Neuronal stem cell (in vitro differentiated cells): ENCODE data around the gene STK32B.

ENCODE experiments used
- DNase-seq: peaks from one replicate; pipeline ENCODE4 v3.0.0-alpha.2; 2013; ENCODE audit warnings: low spot score
- H2AFZ ChIP-seq: one replicate; pipeline ENCODE4 v1.6.1; 2013; ENCODE audit warnings: mild to moderate bottlenecking, low read length, inconsistent platforms
- H2AK5ac ChIP-seq: 2 replicates; pipeline ENCODE4 v1.6.1; 2013; ENCODE audit warnings: low read depth, mild to moderate bottlenecking, inconsistent platforms, low read length, moderate library complexity, mixed read lengths
- H2BK120ac ChIP-seq: 2 replicates; pipeline ENCODE4 v1.6.1; 2013; ENCODE audit warnings: low read depth, mild to moderate bottlenecking, inconsistent platforms, low read length, moderate library complexity, mixed read lengths
- H2BK12ac ChIP-seq: one replicate; pipeline ENCODE4 v1.6.1; 2013; ENCODE audit warnings: low read length, inconsistent platforms
- H2BK15ac ChIP-seq: 2 replicates; pipeline ENCODE4 v1.6.1; 2013; ENCODE audit warnings: mild to moderate bottlenecking, low read length, inconsistent platforms, mixed read lengths
- H2BK5ac ChIP-seq: one replicate; pipeline ENCODE4 v1.6.1; 2013; ENCODE audit warnings: inconsistent platforms, mild to moderate bottlenecking, low read length, moderate library complexity
- H3K14ac ChIP-seq: one replicate; pipeline ENCODE4 v1.6.1; 2013; ENCODE audit warnings: low read length, inconsistent platforms
- H3K18ac ChIP-seq: 2 replicates; pipeline ENCODE4 v1.6.1; 2013; ENCODE audit warnings: low read length, inconsistent platforms
- H3K23ac ChIP-seq: 2 replicates; pipeline ENCODE4 v1.6.1; 2013; ENCODE audit warnings: low read depth, mild to moderate bottlenecking, mixed read lengths, low read length, inconsistent platforms; ENCODE audit not compliant: poor library complexity
- H3K27ac ChIP-seq: replicated peaks from 3 replicates; pipeline ENCODE4 v1.5.1; 2013; ENCODE audit warnings: low read length, inconsistent platforms
- H3K27me3 ChIP-seq, 3 experiments: 2 replicates each; pipeline ENCODE4 v1.6.1; 2013; ENCODE audit warnings: low read length in 3 of 3, mild to moderate bottlenecking in 2 of 3, inconsistent platforms in 1 of 3, low read depth in 1 of 3, mixed read lengths in 1 of 3, moderate library complexity in 1 of 3; ENCODE audit not compliant: control insufficient read depth in 3 of 3, insufficient read depth in 3 of 3
- H3K36me3 ChIP-seq, 2 donors: replicated peaks in 1 of 2; 2 replicates each; pipeline ENCODE4 v1.6.1; 2013; ENCODE audit warnings: low read length in 2 of 2; ENCODE audit not compliant: control insufficient read depth in 2 of 2, insufficient read depth in 2 of 2
- H3K4ac ChIP-seq: 2 replicates; pipeline ENCODE4 v1.6.1; 2013; ENCODE audit warnings: inconsistent platforms, mild to moderate bottlenecking, low read length, moderate library complexity
- H3K4me1 ChIP-seq, 2 donors: 1 replicate in 1 of 2; 2 replicates in 1 of 2; pipeline ENCODE4 v1.6.1; 2013; ENCODE audit warnings: low read length in 2 of 2, low read depth in 1 of 2; ENCODE audit not compliant: control insufficient read depth in 2 of 2, insufficient read depth in 1 of 2
- H3K4me2 ChIP-seq: one replicate; pipeline ENCODE4 v1.6.1; 2013; ENCODE audit warnings: mild to moderate bottlenecking, low read length, inconsistent platforms; ENCODE audit not compliant: insufficient read depth, poor library complexity, severe bottlenecking
- H3K4me3 ChIP-seq, 2 donors: 2 replicates each; pipeline ENCODE4 v1.5.1; 2013; ENCODE audit warnings: low read length in 2 of 2, mild to moderate bottlenecking in 2 of 2, inconsistent platforms in 1 of 2, moderate library complexity in 1 of 2
- H3K79me1 ChIP-seq: one replicate; pipeline ENCODE4 v1.6.1; 2013; ENCODE audit warnings: low read depth, mild to moderate bottlenecking, inconsistent platforms, low read length, moderate library complexity
- H3K9ac ChIP-seq: one replicate; pipeline ENCODE4 v1.6.1; 2013; ENCODE audit warnings: mild to moderate bottlenecking, low read depth, low read length, inconsistent platforms; ENCODE audit not compliant: poor library complexity
- H3K9me3 ChIP-seq, 2 donors: replicated peaks in 1 of 2; 2 replicates each; pipeline versions ENCODE3 to v1.6.1; 2013; ENCODE audit warnings: low read length in 2 of 2, mild to moderate bottlenecking in 2 of 2, inconsistent platforms in 1 of 2, low read depth in 1 of 2, mixed read lengths in 1 of 2, moderate library complexity in 1 of 2; ENCODE audit not compliant: control insufficient read depth in 2 of 2, insufficient read depth in 1 of 2
- H4K8ac ChIP-seq: one replicate; pipeline ENCODE4 v1.6.1; 2013; ENCODE audit warnings: low read depth, mild to moderate bottlenecking, inconsistent platforms, low read length, moderate library complexity
- H4K91ac ChIP-seq: one replicate; pipeline ENCODE4 v1.6.1; 2013; ENCODE audit warnings: low read length, low read depth, mild to moderate bottlenecking, inconsistent platforms; ENCODE audit not compliant: poor library complexity
- WGBS, 2 donors: extraction: QIAGEN DNeasy Blood & Tissue Kit; methylation state at CpG; one replicate each; pipeline ENCODE4 v1.1.7; 2013; ENCODE audit warnings: missing lambda C conversion rate in 2 of 2, mixed read lengths in 1 of 2; ENCODE audit not compliant: insufficient read length in 2 of 2, insufficient replicate concordance in 1 of 2; ENCODE audit errors: extremely low coverage in 2 of 2; 5-methylcytosine and 5-hydroxymethylcytosine counted together

The STK32B gene

DNA sequence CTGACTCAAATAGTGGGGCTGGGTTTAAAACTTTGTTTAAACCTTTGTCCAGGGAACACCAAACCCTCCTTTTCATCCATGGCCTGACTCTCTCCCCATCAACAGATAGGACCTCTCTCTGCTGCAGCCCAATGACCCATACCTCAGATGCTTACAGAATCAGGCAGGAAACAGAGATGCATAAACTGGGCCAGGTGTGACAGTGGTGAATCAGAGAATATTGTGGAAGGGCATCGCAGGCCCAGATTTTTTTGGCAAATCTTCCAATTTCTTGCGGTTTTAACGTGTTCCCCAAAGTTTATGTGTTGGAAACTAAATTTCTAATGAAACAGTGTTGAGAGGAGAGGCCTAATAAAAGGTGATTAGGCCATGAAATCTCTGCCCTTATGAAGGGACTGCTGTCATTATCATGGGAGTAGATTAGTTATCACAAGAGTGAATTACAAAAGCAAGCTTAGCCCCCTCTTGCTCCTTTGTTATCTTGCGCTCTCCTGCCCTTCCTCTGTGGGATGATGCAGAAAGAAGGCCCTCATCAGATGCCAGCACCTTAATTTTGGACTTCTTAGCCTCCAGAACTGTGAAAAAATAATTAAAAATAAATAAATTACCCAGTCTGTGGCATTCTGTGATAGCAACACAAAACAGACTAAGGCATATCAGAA lies 82.8 kb downstream of the STK32B start:
- no CpG with 5 or more reads among the region's 4 CpGs for WGBS, 2 donors
- Histone ChIP-seq H3K9me3 (no peaks in the 10 kb centered on the region), H3K14ac (no peak overlapping the region), H2AK5ac (no peak overlapping the region), H3K4me2 (no peak overlapping the region), H4K91ac (no peak overlapping the region), H2AFZ (no peak overlapping the region), H3K9ac (no peak overlapping the region), H3K79me1 (no peaks in the 10 kb centered on the region), H4K8ac (no peak overlapping the region), H3K27ac (no peak overlapping the region), H2BK12ac (no peak overlapping the region), H3K36me3 (no peaks in the 10 kb centered on the region), H2BK15ac (no peak overlapping the region), H3K4ac (no peak overlapping the region), H3K4me1 (peaks cover 0 to 2% of the 10 kb centered on the region in 2 donors), H2BK120ac (no peak overlapping the region), H3K23ac (no peak overlapping the region), H3K27me3 (peaks cover 0 to 3% (median 0%) of the 10 kb centered on the region in 3 experiments), H3K4me3 (no peak overlapping the region), H3K18ac (no peak overlapping the region), H2BK5ac (no peak overlapping the region)
- DNase-seq = no peak

DNA sequence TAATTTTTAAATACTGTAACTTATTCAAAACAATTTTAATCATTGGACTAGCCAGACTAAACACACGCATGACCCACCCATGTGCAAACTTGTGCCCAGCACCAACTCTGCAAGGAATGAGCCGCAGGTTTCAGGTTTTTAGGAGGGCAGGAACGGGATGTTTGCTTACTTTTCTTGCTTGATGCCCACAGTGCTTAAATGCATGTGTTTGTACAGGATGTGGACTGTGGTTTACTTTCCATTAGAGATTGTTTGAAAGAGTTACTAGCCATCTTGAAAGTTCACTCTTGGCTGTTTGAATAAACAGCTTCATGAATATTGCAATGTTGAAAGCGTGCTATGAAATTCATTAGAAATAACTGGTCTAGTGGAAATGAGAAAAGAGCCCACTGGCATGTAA lies 83.3 kb downstream of the STK32B start:
- no peaks in the 10 kb centered on the region for H3K9me3 ChIP-seq
- no peak overlapping the region for H2BK120ac ChIP-seq
- no peak overlapping the region for H2BK15ac ChIP-seq
- no peak overlapping the region for H3K4me3 ChIP-seq
- DNase-seq = no peak
- H3K4me1 ChIP-seq = peaks cover 0 to 2% of the 10 kb centered on the region in 2 donors
- H3K27me3 ChIP-seq = peaks cover 0 to 3% (median 0%) of the 10 kb centered on the region in 3 experiments
- WGBS, 2 donors = no CpG with 5 or more reads among the region's 4 CpGs
- no peak overlapping the region for H2BK5ac ChIP-seq
- no peak overlapping the region for H3K27ac ChIP-seq
- no peak overlapping the region for H3K9ac ChIP-seq
- H3K4ac ChIP-seq = no peak overlapping the region
- no peak overlapping the region for H4K8ac ChIP-seq
- no peak overlapping the region for H3K18ac ChIP-seq
- no peak overlapping the region for H2AK5ac ChIP-seq
- H3K4me2 ChIP-seq = no peak overlapping the region
- no peak overlapping the region for H2BK12ac ChIP-seq
- no peak overlapping the region for H3K23ac ChIP-seq
- no peak overlapping the region for H4K91ac ChIP-seq
- no peaks in the 10 kb centered on the region for H3K79me1 ChIP-seq
- no peaks in the 10 kb centered on the region for H3K36me3 ChIP-seq
- no peak overlapping the region for H2AFZ ChIP-seq
- no peak overlapping the region for H3K14ac ChIP-seq

DNA sequence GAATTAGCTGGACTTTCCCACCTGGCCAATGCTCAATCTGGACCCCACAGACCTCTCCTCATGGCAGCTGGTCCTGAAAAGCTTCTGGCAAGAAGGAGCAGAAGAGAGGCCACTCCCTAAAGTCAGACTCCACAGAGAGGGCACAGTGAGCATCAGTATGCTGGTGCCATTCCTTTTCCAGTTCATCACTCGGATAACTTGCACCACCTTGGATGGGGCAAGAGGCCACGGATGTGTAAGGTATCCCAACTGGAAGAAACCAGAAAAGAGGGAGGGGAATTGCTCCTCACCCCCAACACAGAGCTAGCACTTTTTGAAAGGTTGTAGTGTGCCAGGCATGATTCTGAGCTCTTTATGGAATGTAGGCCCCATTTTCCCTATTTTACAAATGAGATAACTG lies 85.9 kb downstream of the STK32B start:
- Histone ChIP-seq H3K4me1 (peaks cover 0 to 2% of the 10 kb centered on the region in 2 donors), H4K8ac (no peak overlapping the region), H4K91ac (no peak overlapping the region), H2AK5ac (no peak overlapping the region), H3K27ac (no peak overlapping the region), H3K4ac (no peak overlapping the region), H2BK15ac (no peak overlapping the region), H3K23ac (no peak overlapping the region), H3K79me1 (no peaks in the 10 kb centered on the region), H3K14ac (no peak overlapping the region), H2BK5ac (no peak overlapping the region), H2BK120ac (no peak overlapping the region), H3K4me2 (no peak overlapping the region), H2BK12ac (no peak overlapping the region), H3K27me3 (peaks cover 0 to 3% (median 0%) of the 10 kb centered on the region in 3 experiments), H3K4me3 (no peak overlapping the region), H3K36me3 (no peaks in the 10 kb centered on the region), H3K9me3 (no peaks in the 10 kb centered on the region), H3K18ac (no peak overlapping the region), H2AFZ (no peak overlapping the region), H3K9ac (no peak overlapping the region)
- no peak for DNase-seq
- WGBS, 2 donors = no CpG with 5 or more reads among the region's 2 CpGs

DNA sequence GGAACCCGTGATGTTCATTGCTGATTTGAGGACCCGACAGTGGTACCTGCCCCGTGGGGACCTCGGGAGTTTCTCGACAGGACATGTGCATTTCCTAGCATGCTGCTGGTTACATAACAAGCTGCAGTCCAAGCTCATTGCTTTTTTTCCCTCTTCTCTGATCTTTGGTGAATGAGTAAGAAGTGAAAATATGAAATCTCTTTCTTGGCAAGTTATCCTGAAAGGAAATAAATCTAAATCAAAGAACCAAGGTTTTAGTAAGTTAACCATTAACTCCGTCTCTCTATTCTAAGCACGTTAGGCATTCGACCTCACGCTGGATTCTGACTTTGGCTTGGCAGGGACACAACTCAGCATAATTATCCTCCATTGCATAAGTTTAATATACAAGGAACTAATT lies 86.6 kb downstream of the STK32B start:
- WGBS, 2 donors = no CpG with 5 or more reads among the region's 9 CpGs
- H3K4me3 ChIP-seq = no peak overlapping the region
- H2AFZ ChIP-seq = no peak overlapping the region
- no peaks in the 10 kb centered on the region for H3K79me1 ChIP-seq
- H3K9me3 ChIP-seq = no peaks in the 10 kb centered on the region
- no peak overlapping the region for H3K27ac ChIP-seq
- H2BK5ac ChIP-seq = no peak overlapping the region
- H3K4ac ChIP-seq = no peak overlapping the region
- H2AK5ac ChIP-seq = no peak overlapping the region
- no peak overlapping the region for H3K4me2 ChIP-seq
- no peak overlapping the region for H4K91ac ChIP-seq
- H3K18ac ChIP-seq = no peak overlapping the region
- H2BK120ac ChIP-seq = no peak overlapping the region
- no peak overlapping the region for H3K9ac ChIP-seq
- peaks cover 0 to 3% (median 0%) of the 10 kb centered on the region in 3 experiments for H3K27me3 ChIP-seq
- H4K8ac ChIP-seq = no peak overlapping the region
- no peaks in the 10 kb centered on the region for H3K36me3 ChIP-seq
- H2BK12ac ChIP-seq = no peak overlapping the region
- no peak for DNase-seq
- no peak overlapping the region for H2BK15ac ChIP-seq
- H3K14ac ChIP-seq = no peak overlapping the region
- peaks cover 0 to 2% of the 10 kb centered on the region in 2 donors for H3K4me1 ChIP-seq
- no peak overlapping the region for H3K23ac ChIP-seq
